Loucy (cell line): ENCODE results near the gene MGRN1.

Source experiments
- CTCF ChIP-seq: fragments of 200-600 bp; sonication (generic); conservative IDR thresholded peaks from 2 replicates; pipeline ENCODE4 v1.5.1; 2014; ENCODE audit warnings: mild to moderate bottlenecking, antibody characterized with exemption, low read length
- EZH2phosphoT487 ChIP-seq: fragments of 200-600 bp; IDR thresholded peaks from 2 replicates; pipeline ENCODE4 v1.6.1; 2018; ENCODE audit warnings: antibody characterized with exemption, mild to moderate bottlenecking, moderate library complexity, borderline replicate concordance

GRCh38 chr16:4704913-4705312 is 80.3 kb downstream of the MGRN1 start:
- no peak for TF ChIP-seq CTCF
- TF ChIP-seq EZH2phosphoT487 = no peak
